NB4 (cell line): ENCODE results near the gene TMEM100.

ENCODE experiments used
- MYC ChIP-seq: IDR thresholded peaks from 2 replicates; pipeline ENCODE4 v1.6.1; 2011; ENCODE audit warnings: low read depth, low read length
- POLR2A ChIP-seq: IDR thresholded peaks from 2 replicates; pipeline ENCODE4 v1.6.1; 2011; ENCODE audit warnings: mild to moderate bottlenecking; ENCODE audit not compliant: insufficient read length; ENCODE audit errors: extremely low read depth
- TF ChIP-seq, protein P1 (sequence below): IDR thresholded peaks from one replicate; pipeline ENCODE4 v1.5.1; 2012; ENCODE audit warnings: low read depth, low read length
- TF ChIP-seq, protein P2 (sequence below): IDR thresholded peaks from 2 replicates; pipeline ENCODE4 v1.6.1; 2011; ENCODE audit warnings: low read depth, low read length

DNA sequence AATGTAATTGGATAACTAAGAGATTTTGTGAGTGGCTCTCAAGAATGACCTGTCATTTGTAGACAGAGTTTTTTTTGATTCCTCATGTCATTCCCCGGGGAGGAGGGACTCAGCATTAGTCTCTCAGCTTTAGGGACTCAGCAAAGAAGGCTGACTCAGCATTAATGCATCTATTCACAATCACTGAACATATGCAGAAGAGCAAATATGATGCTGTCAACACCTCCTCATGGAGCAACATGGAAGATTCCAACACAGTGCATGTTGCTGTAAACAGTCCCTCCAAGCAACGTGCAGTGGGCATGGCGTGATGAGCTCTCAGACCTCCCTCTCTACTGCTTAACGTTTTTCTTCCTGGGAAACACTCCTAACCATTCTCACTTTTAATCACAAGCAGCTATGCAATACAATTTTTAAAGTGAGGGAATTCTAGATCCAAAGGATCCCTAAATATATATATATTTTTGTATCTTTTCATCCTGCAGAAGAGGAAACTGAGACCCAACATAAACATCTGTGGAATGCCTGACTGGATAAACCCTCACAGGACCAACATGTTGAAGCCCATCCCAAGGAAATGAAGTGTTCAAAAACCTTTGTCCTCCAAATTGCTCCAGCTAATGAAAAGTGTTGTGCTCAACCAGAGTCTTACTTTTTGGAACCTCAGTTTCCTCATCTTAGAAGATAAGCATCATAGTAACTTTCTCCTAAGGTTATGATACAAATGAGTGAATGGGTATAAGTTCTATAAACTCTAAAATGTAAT is 38.9 kb downstream of the TMEM100 start:
- TF ChIP-seq, protein P1, sequence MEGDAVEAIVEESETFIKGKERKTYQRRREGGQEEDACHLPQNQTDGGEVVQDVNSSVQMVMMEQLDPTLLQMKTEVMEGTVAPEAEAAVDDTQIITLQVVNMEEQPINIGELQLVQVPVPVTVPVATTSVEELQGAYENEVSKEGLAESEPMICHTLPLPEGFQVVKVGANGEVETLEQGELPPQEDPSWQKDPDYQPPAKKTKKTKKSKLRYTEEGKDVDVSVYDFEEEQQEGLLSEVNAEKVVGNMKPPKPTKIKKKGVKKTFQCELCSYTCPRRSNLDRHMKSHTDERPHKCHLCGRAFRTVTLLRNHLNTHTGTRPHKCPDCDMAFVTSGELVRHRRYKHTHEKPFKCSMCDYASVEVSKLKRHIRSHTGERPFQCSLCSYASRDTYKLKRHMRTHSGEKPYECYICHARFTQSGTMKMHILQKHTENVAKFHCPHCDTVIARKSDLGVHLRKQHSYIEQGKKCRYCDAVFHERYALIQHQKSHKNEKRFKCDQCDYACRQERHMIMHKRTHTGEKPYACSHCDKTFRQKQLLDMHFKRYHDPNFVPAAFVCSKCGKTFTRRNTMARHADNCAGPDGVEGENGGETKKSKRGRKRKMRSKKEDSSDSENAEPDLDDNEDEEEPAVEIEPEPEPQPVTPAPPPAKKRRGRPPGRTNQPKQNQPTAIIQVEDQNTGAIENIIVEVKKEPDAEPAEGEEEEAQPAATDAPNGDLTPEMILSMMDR: no peak
- TF ChIP-seq POLR2A (no peak), MYC (no peak)
- TF ChIP-seq, protein P2, sequence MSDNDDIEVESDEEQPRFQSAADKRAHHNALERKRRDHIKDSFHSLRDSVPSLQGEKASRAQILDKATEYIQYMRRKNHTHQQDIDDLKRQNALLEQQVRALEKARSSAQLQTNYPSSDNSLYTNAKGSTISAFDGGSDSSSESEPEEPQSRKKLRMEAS: no peak
